ENCODE results near the gene RNASE8. TPM values are rescaled to one million over a fixed set of nuclear protein-coding genes. Genes with fewer than 3 reads are reported as not detected.
"Not testable (repeated sequence)": the region's sequence is repeated elsewhere in the genome, so short reads cannot be mapped to it uniquely, and the experiment has no call there.

Gene RNASE8
- total RNA-seq (not detected), total RNA-seq (0 reads per million in 2 donors)

- Mint-ChIP-seq H3K4me1 (peaks cover 9% of the 10 kb centered on the region), H3K27me3 (peaks cover 43% of the 10 kb centered on the region), H3K4me3 (no peak within 1 kb of the TSS), H3K36me3 (ENCODE audit: low read depth) (peaks cover 8% of the 10 kb centered on the region), H3K27ac (peak within 1 kb of the TSS; percentile 14)
- H3K9me3 ChIP-seq (ENCODE audit: control insufficient read depth, low read length, poor library complexity, severe bottlenecking) = no peaks in the 10 kb centered on the region
- DNase-seq (no peak), ATAC-seq (no peak)
Measured at GRCh38 chr14:21057803-21058675, at the start of gene RNASE8. TSS of gene RNASE8 (plus strand) at chr14:21057822. CDS start at chr14:21057893, 71 bp downstream.

- not testable (repeated sequence) for H3K4me1 Mint-ChIP-seq; H3K36me3 Mint-ChIP-seq (ENCODE audit: low read depth); H3K4me3 Mint-ChIP-seq; H3K27ac Mint-ChIP-seq; DNase-seq; H3K9me3 ChIP-seq (ENCODE audit: control insufficient read depth, low read length, poor library complexity, severe bottlenecking); ATAC-seq
- H3K27me3 Mint-ChIP-seq = peaks cover 42% of the 10 kb centered on the region
Measured at GRCh38 chr14:21009721-21010120, 47.9 kb upstream of the RNASE8 start.

- no peak for ATAC-seq
- Mint-ChIP-seq H3K4me3 (no peak overlapping the region), H3K4me1 (peaks cover 2% of the 10 kb centered on the region), H3K27me3 (peaks cover 41% of the 10 kb centered on the region), H3K27ac (no peak overlapping the region), H3K36me3 (ENCODE audit: low read depth) (no peaks in the 10 kb centered on the region)
- H3K9me3 ChIP-seq (ENCODE audit: control insufficient read depth, low read length, poor library complexity, severe bottlenecking) = no peaks in the 10 kb centered on the region
- DNase-seq = no peak
Measured at GRCh38 chr14:21011136-21011535, 46.5 kb upstream of the RNASE8 start.

GRCh38 chr14:21014761-21015190 is 42.8 kb upstream of the RNASE8 start:
- H3K27ac Mint-ChIP-seq = peak overlapping the region; percentile 59
- H3K27me3 Mint-ChIP-seq = peaks cover 30% of the 10 kb centered on the region
- H3K36me3 Mint-ChIP-seq (ENCODE audit: low read depth) = peaks cover 4% of the 10 kb centered on the region
- H3K4me1 Mint-ChIP-seq = peaks cover 2% of the 10 kb centered on the region
- ATAC-seq = peak; percentile 85
- no peaks in the 10 kb centered on the region for H3K9me3 ChIP-seq (ENCODE audit: control insufficient read depth, low read length, poor library complexity, severe bottlenecking)
- DNase-seq = peak; percentile 63 to 73 (median 66)
- no peak overlapping the region for H3K4me3 Mint-ChIP-seq

GRCh38 chr14:21015312-21015711 is 42.3 kb upstream of the RNASE8 start:
- DNase-seq = no peak
- Mint-ChIP-seq H3K27ac (peak overlapping the region; percentile 59), H3K4me3 (no peak overlapping the region), H3K36me3 (ENCODE audit: low read depth) (peaks cover 4% of the 10 kb centered on the region), H3K27me3 (peaks cover 30% of the 10 kb centered on the region), H3K4me1 (peaks cover 2% of the 10 kb centered on the region)
- H3K9me3 ChIP-seq (ENCODE audit: control insufficient read depth, low read length, poor library complexity, severe bottlenecking) = no peaks in the 10 kb centered on the region
- ATAC-seq = no peak

GRCh38 chr14:21016413-21017190 is 41.0 kb upstream of the RNASE8 start:
- no peak for DNase-seq
- ATAC-seq = no peak
- H3K27ac Mint-ChIP-seq = peak overlapping the region; percentile 32
- no peak overlapping the region for H3K4me3 Mint-ChIP-seq
- H3K4me1 Mint-ChIP-seq = peaks cover 2% of the 10 kb centered on the region
- peaks cover 20% of the 10 kb centered on the region for H3K27me3 Mint-ChIP-seq
- peaks cover 4% of the 10 kb centered on the region for H3K36me3 Mint-ChIP-seq (ENCODE audit: low read depth)
- no peaks in the 10 kb centered on the region for H3K9me3 ChIP-seq (ENCODE audit: control insufficient read depth, low read length, poor library complexity, severe bottlenecking)

- Mint-ChIP-seq H3K27me3 (peaks cover 9% of the 10 kb centered on the region), H3K27ac (no peak overlapping the region), H3K4me1 (peaks cover 8% of the 10 kb centered on the region), H3K4me3 (no peak overlapping the region), H3K36me3 (ENCODE audit: low read depth) (peaks cover 4% of the 10 kb centered on the region)
- no peak for DNase-seq
- H3K9me3 ChIP-seq (ENCODE audit: control insufficient read depth, low read length, poor library complexity, severe bottlenecking) = no peaks in the 10 kb centered on the region
- ATAC-seq = no peak
Measured at GRCh38 chr14:21017528-21018245, 39.9 kb upstream of the RNASE8 start.

GRCh38 chr14:21018286-21018685 is 39.3 kb upstream of the RNASE8 start:
- H3K9me3 ChIP-seq (ENCODE audit: control insufficient read depth, low read length, poor library complexity, severe bottlenecking) = no peaks in the 10 kb centered on the region
- H3K4me1 Mint-ChIP-seq = peaks cover 12% of the 10 kb centered on the region
- H3K27ac Mint-ChIP-seq = no peak overlapping the region
- H3K36me3 Mint-ChIP-seq (ENCODE audit: low read depth) = peaks cover 6% of the 10 kb centered on the region
- ATAC-seq (no peak), DNase-seq (no peak)
- peaks cover 5% of the 10 kb centered on the region for H3K27me3 Mint-ChIP-seq
- H3K4me3 Mint-ChIP-seq = no peak overlapping the region

- H3K27ac Mint-ChIP-seq = no peak overlapping the region
- peaks cover 6% of the 10 kb centered on the region for H3K36me3 Mint-ChIP-seq (ENCODE audit: low read depth)
- no peak for DNase-seq
Measured at GRCh38 chr14:21018781-21019180, 38.8 kb upstream of the RNASE8 start.

GRCh38 chr14:21019366-21019765 is 38.3 kb upstream of the RNASE8 start:
- H3K9me3 ChIP-seq (ENCODE audit: control insufficient read depth, low read length, poor library complexity, severe bottlenecking) = no peaks in the 10 kb centered on the region
- Mint-ChIP-seq H3K27me3 (peaks cover 3% of the 10 kb centered on the region), H3K27ac (no peak overlapping the region), H3K36me3 (ENCODE audit: low read depth) (peaks cover 6% of the 10 kb centered on the region), H3K4me3 (peak overlapping the region; percentile 59), H3K4me1 (peaks cover 15% of the 10 kb centered on the region)
- DNase-seq = no peak
- no peak for ATAC-seq

More at GRCh38 chr14:21018781-21019180, 38.8 kb upstream of the RNASE8 start:
- H3K9me3 ChIP-seq (ENCODE audit: control insufficient read depth, low read length, poor library complexity, severe bottlenecking) = no peaks in the 10 kb centered on the region
- peaks cover 12% of the 10 kb centered on the region for H3K4me1 Mint-ChIP-seq
- peaks cover 5% of the 10 kb centered on the region for H3K27me3 Mint-ChIP-seq
- ATAC-seq = no peak
- no peak overlapping the region for H3K4me3 Mint-ChIP-seq

GRCh38 chr14:21020977-21021545 is 36.6 kb upstream of the RNASE8 start:
- H3K36me3 Mint-ChIP-seq (ENCODE audit: low read depth) = peaks cover 6% of the 10 kb centered on the region
- H3K9me3 ChIP-seq (ENCODE audit: control insufficient read depth, low read length, poor library complexity, severe bottlenecking) = no peaks in the 10 kb centered on the region
- H3K27me3 Mint-ChIP-seq = no peaks in the 10 kb centered on the region
- H3K4me1 Mint-ChIP-seq = peaks cover 17% of the 10 kb centered on the region
- DNase-seq (no peak), ATAC-seq (no peak)
- no peak overlapping the region for H3K4me3 Mint-ChIP-seq
- no peak overlapping the region for H3K27ac Mint-ChIP-seq

GRCh38 chr14:21022686-21023085 is 34.9 kb upstream of the RNASE8 start:
- H3K4me1 Mint-ChIP-seq = peaks cover 21% of the 10 kb centered on the region
- ATAC-seq = no peak
- H3K4me3 Mint-ChIP-seq = peak overlapping the region; percentile 95
- H3K27ac Mint-ChIP-seq = peak overlapping the region; percentile 72
- peaks cover 6% of the 10 kb centered on the region for H3K36me3 Mint-ChIP-seq (ENCODE audit: low read depth)
- DNase-seq = no peak
- H3K27me3 Mint-ChIP-seq = no peaks in the 10 kb centered on the region
- no peaks in the 10 kb centered on the region for H3K9me3 ChIP-seq (ENCODE audit: control insufficient read depth, low read length, poor library complexity, severe bottlenecking)

Measured in T-helper 17 cell (primary cell).